Body of pancreas (tissue), 4 donors: ENCODE measurements around the gene CST3.

Experiments used
- CTCF ChIP-seq, 7 experiments: fragments of 450-650 bp in 4 of 7; fragments of 200-600 bp in 3 of 7; sonication (generic) in 3 of 7; IDR thresholded peaks; one replicate each; pipeline ENCODE4 v1.5.1; 2016 to 2019; ENCODE audit warnings: antibody characterized with exemption in 7 of 7
- POLR2A ChIP-seq, 3 donors: fragments of 450-650 bp; IDR thresholded peaks; one replicate each; pipeline ENCODE4 v1.6.1; 2016; ENCODE audit warnings: antibody characterized with exemption in 3 of 3, mild to moderate bottlenecking in 2 of 3

- TF ChIP-seq CTCF (IDR thresholded peaks at IDR 0.05) (no peak), POLR2A (IDR thresholded peaks at IDR 0.05) (no peak)
Observed at GRCh38 chr20:23625236-23625964, 12.4 kb downstream of the CST3 start.
